NCI-H345 treated with DMSO at 0.1 percent for 48 hours (cell line): ENCODE data around the gene SLC22A3.

ENCODE experiments used
- DNase-seq: peaks from one replicate; lab custom pipeline; 2025; ENCODE audit not compliant: unreplicated experiment; lab: John Stamatoyannopoulos, UW

Gene SLC22A3

GRCh38 chr6:160417146-160417545 is 69.0 kb downstream of the SLC22A3 start:
- DNase-seq: no peak

GRCh38 chr6:160417550-160417949 is 69.4 kb downstream of the SLC22A3 start:
- DNase-seq: no peak

- no peak for DNase-seq
Measured at GRCh38 chr6:160418370-160418769, 70.2 kb downstream of the SLC22A3 start.

GRCh38 chr6:160419488-160419887 is 71.3 kb downstream of the SLC22A3 start:
- DNase-seq: no peak

GRCh38 chr6:160420253-160420968 is 72.2 kb downstream of the SLC22A3 start:
- DNase-seq: no peak

- no peak for DNase-seq
Measured at GRCh38 chr6:160420969-160421556, 72.9 kb downstream of the SLC22A3 start.

GRCh38 chr6:160421854-160422253 is 73.7 kb downstream of the SLC22A3 start:
- no peak for DNase-seq

- no peak for DNase-seq
Measured at GRCh38 chr6:160424256-160424655, 76.1 kb downstream of the SLC22A3 start.

- no peak for DNase-seq
Measured at GRCh38 chr6:160426136-160426535, 78.0 kb downstream of the SLC22A3 start.

GRCh38 chr6:160427312-160428068 is 79.3 kb downstream of the SLC22A3 start:
- no peak for DNase-seq

- no peak for DNase-seq
Measured at GRCh38 chr6:160428069-160428430, 79.9 kb downstream of the SLC22A3 start.

GRCh38 chr6:160428818-160429619 is 80.8 kb downstream of the SLC22A3 start:
- DNase-seq: no peak

- no peak for DNase-seq
Measured at GRCh38 chr6:160429620-160429895, 81.4 kb downstream of the SLC22A3 start.

GRCh38 chr6:160430203-160430602 is 82.0 kb downstream of the SLC22A3 start:
- no peak for DNase-seq

GRCh38 chr6:160430751-160431150 is 82.6 kb downstream of the SLC22A3 start:
- no peak for DNase-seq

GRCh38 chr6:160431226-160431625 is 83.0 kb downstream of the SLC22A3 start:
- DNase-seq: no peak

GRCh38 chr6:160431791-160432404 is 83.7 kb downstream of the SLC22A3 start:
- DNase-seq: no peak

- DNase-seq: no peak
Measured at GRCh38 chr6:160435935-160436334, 87.8 kb downstream of the SLC22A3 start.

- DNase-seq: no peak
Measured at GRCh38 chr6:160437154-160437553, 89.0 kb downstream of the SLC22A3 start.

- no peak for DNase-seq
Measured at GRCh38 chr6:160437775-160438174, 89.6 kb downstream of the SLC22A3 start.

GRCh38 chr6:160438481-160438880 is 90.3 kb downstream of the SLC22A3 start:
- no peak for DNase-seq
